ENCODE results near the gene CACYBP. TPM values are rescaled to one million over a fixed set of nuclear protein-coding genes. Genes with fewer than 3 reads are reported as not detected.
A peak's percentile ranks its signal among the peaks of the same experiment; 100 is the strongest.

The CACYBP gene
- total RNA-seq, 1 donor from 2014 or later, result 91.5 TPM

GRCh38 chr1:174999216-174999935, 371 bp upstream of the CACYBP start:
- DNase-seq (ENCODE audit: low spot score, unreplicated experiment), result peak; percentile 93
- no peaks in the 10 kb centered on the region for H3K36me3 Mint-ChIP-seq (ENCODE audit: insufficient read depth)
- H3K4me3 Mint-ChIP-seq (ENCODE audit: low read depth), result no peak overlapping the region
- no peak overlapping the region for H3K27ac Mint-ChIP-seq
- TF ChIP-seq CTCF (IDR thresholded peaks at IDR 0.05; ENCODE audit: unreplicated experiment), result no peak
- H3K4me1 Mint-ChIP-seq (ENCODE audit: low read depth), result peaks cover 31% of the 10 kb centered on the region
- no peaks in the 10 kb centered on the region for H3K27me3 Mint-ChIP-seq
- H3K9me3 Mint-ChIP-seq (ENCODE audit: low read depth), result no peaks in the 10 kb centered on the region

GRCh38 chr1:175000697-175001187, 995 bp downstream of the CACYBP start:
- Mint-ChIP-seq H3K27ac (peak overlapping the region; percentile 96), H3K9me3 (ENCODE audit: low read depth) (no peaks in the 10 kb centered on the region), H3K36me3 (ENCODE audit: insufficient read depth) (no peaks in the 10 kb centered on the region), H3K4me3 (ENCODE audit: low read depth) (no peak overlapping the region), H3K4me1 (ENCODE audit: low read depth) (peaks cover 31% of the 10 kb centered on the region), H3K27me3 (no peaks in the 10 kb centered on the region)
- no peak for TF ChIP-seq CTCF (IDR thresholded peaks at IDR 0.05; ENCODE audit: unreplicated experiment)
- DNase-seq (ENCODE audit: low spot score, unreplicated experiment), result no peak

GRCh38 chr1:175002910-175003517, 3.3 kb downstream of the CACYBP start:
- no peak for TF ChIP-seq CTCF (IDR thresholded peaks at IDR 0.05; ENCODE audit: unreplicated experiment)
- H3K4me3 Mint-ChIP-seq (ENCODE audit: low read depth), result no peak overlapping the region
- no peaks in the 10 kb centered on the region for H3K27me3 Mint-ChIP-seq
- no peak overlapping the region for H3K27ac Mint-ChIP-seq
- H3K9me3 Mint-ChIP-seq (ENCODE audit: low read depth), result no peaks in the 10 kb centered on the region
- no peak for DNase-seq (ENCODE audit: low spot score, unreplicated experiment)
- peaks cover 20% of the 10 kb centered on the region for H3K4me1 Mint-ChIP-seq (ENCODE audit: low read depth)
- peaks cover 5% of the 10 kb centered on the region for H3K36me3 Mint-ChIP-seq (ENCODE audit: insufficient read depth)

GRCh38 chr1:175003521-175003920, 3.8 kb downstream of the CACYBP start:
- peak overlapping the region; percentile 12 for H3K27ac Mint-ChIP-seq
- peaks cover 9% of the 10 kb centered on the region for H3K36me3 Mint-ChIP-seq (ENCODE audit: insufficient read depth)
- no peaks in the 10 kb centered on the region for H3K27me3 Mint-ChIP-seq
- TF ChIP-seq CTCF (IDR thresholded peaks at IDR 0.05; ENCODE audit: unreplicated experiment), result no peak
- no peak for DNase-seq (ENCODE audit: low spot score, unreplicated experiment)
- H3K9me3 Mint-ChIP-seq (ENCODE audit: low read depth), result no peaks in the 10 kb centered on the region
- peaks cover 19% of the 10 kb centered on the region for H3K4me1 Mint-ChIP-seq (ENCODE audit: low read depth)
- H3K4me3 Mint-ChIP-seq (ENCODE audit: low read depth), result no peak overlapping the region

GRCh38 chr1:175005085-175005783, 5.5 kb downstream of the CACYBP start:
- Mint-ChIP-seq H3K36me3 (ENCODE audit: insufficient read depth) (peaks cover 14% of the 10 kb centered on the region), H3K4me3 (ENCODE audit: low read depth) (no peak overlapping the region), H3K27me3 (no peaks in the 10 kb centered on the region), H3K4me1 (ENCODE audit: low read depth) (peaks cover 19% of the 10 kb centered on the region), H3K9me3 (ENCODE audit: low read depth) (no peaks in the 10 kb centered on the region), H3K27ac (no peak overlapping the region)
- TF ChIP-seq CTCF (IDR thresholded peaks at IDR 0.05; ENCODE audit: unreplicated experiment), result no peak
- DNase-seq (ENCODE audit: low spot score, unreplicated experiment), result no peak
